HG02981 (cell line): ENCODE data around the gene CD28.
"Not testable (repeated sequence)": the region's sequence is repeated elsewhere in the genome, so short reads cannot be mapped to it uniquely, and the experiment has no call there.

ENCODE experiments used
- ATAC-seq: cut with Tn5 transposase; IDR thresholded peaks from one replicate; pipeline ENCODE4 v1.9.1; 2021; ENCODE audit warnings: mild to moderate bottlenecking, moderate library complexity; ENCODE audit not compliant: unreplicated experiment

Gene CD28

DNA sequence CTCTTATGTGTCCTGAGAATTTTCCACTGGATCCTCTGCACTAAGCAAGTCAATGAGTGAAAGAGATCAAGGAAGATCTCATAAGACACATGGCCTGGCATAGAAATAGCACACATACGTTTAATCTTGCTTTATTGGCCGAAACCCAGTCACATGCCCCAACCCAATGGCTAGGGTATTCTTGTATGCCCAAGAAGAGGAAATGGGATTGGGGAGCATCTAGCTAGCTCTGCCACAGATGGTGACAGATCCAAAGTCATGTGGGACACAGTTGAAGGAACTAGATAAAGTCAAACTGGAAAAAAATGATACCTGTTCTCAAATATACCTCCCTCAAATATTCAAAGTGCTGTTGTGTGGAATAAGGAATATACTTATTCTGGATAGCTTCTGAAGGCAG lies 74.7 kb downstream of the CD28 start:
- no peak for ATAC-seq

DNA sequence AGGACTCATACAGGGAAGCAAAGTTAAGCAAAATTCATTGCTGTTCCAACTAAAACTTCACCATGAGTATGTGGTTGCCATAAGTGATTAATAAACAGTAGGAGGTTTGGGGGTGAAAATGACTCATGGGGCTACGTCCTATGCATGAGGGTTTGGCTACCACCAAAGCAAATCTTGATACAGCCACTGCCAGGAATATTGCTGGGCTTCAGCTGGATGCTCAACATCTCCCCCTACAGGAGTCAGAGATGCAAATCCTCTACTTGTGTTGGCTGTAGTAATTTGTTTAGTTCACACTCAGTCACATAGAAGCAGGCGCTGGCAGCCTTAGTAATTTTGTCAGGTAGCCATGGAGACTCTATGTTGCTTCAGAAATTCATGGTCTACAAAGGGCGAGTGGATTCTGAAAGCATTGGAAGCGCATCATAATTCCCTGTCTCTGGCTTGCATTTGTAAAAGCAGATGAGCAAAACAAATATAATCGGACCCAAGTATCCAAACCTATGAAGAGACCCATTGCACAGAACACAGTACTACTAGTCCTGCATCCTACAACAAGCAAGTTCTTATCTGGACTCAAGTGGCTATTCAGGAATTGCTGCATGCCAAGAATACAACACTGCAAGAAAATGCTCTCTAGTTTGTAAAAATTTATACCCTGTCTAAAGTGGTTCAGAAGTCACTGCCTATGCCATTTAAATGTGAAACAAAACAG lies 76.0 kb downstream of the CD28 start:
- ATAC-seq, result peak; percentile 80

DNA sequence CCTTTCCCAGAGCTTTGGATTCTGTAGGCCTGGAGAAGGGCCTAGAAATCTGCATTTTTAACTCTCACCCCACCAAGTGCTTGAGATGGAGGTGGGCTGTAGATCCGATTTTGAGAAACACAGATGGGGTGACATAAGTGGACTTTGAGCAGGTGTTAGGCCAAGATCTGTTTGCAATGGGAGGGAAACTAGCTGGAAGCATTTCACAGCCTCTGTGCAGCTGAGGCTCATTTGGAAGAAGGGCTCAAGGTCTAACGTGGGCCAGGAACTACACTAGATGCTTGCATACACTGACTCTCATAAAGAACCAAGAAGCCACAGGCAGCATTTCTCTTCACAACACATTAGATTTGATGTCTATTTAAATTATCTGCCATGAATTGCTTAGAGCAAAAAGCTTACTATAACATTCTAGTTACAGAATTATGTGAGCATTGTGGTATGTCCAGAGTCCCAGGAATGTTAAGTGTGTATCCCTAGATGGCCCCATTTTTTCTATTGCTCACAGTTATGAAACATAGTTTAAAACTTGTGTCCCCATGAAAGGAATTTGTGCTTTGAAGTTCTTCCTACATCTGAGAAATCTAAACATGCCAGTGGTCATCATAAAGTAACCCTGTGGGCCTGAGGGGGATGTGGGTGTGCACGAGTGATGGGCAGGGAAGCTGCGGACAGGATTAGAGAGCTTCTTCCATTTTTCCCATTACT lies 77.2 kb downstream of the CD28 start:
- no peak for ATAC-seq

DNA sequence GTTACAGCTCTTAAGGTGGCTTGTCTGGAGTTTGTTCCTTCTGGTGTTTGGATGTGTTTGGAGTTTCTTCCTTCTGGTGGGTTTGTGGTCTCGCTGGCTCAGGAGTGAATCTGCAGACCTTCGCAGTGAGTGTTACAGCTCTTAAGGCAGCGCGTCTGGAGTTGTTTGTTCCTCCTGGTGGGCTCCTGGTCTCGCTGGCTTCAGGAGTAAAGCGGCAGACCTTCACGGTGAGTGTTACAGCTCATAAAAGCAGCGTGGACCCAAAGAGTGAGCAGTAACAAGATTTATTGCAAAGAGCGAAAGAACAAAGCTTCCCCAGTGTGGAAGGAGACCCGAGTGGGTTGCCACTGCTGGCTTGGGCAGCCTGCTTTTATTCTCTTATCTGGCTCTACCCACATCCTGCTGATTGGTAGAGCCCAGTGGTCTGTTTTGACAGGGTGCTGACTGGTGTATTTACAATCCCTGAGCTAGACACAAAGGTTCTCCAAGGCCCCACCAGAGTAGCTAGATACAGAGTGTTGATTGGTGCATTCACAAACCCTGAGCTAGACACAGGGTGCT lies 78.4 kb downstream of the CD28 start:
- ATAC-seq, result not testable (repeated sequence)

DNA sequence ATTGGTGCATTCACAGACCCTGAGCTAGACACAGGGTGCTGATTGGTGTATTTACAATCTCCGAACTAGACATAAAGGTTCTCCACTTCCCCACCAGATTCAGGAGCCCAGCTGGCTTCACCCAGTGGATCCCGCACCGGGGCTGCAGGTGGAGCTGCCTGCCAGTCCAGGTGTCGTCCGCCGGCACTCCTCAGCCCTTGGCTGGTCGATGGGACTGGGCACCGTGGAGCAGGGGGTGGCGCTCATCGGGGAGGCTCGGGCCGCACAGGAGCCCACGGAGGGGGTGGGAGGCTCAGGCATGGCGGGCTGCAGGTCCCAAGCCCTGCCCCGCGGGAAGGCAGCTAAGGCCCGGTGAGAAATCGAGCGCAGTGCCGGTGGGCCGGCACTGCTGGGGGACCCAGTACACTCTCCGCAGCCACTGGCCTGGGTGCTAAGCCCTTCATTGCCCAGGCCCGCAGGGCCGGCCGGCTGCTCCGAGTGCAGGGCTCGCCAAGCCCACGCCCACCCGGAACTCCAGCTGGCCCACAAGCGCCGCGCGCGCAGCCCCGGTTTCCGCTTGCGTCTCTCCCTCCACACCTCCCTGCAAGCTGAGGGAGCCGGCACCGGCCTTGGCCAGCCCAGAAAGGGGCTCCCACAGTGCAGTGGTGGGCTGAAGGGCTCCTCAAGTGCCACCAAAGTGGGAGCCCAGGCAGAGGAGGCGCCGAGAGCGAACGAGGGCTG lies 79.1 kb downstream of the CD28 start:
- not testable (repeated sequence) for ATAC-seq

DNA sequence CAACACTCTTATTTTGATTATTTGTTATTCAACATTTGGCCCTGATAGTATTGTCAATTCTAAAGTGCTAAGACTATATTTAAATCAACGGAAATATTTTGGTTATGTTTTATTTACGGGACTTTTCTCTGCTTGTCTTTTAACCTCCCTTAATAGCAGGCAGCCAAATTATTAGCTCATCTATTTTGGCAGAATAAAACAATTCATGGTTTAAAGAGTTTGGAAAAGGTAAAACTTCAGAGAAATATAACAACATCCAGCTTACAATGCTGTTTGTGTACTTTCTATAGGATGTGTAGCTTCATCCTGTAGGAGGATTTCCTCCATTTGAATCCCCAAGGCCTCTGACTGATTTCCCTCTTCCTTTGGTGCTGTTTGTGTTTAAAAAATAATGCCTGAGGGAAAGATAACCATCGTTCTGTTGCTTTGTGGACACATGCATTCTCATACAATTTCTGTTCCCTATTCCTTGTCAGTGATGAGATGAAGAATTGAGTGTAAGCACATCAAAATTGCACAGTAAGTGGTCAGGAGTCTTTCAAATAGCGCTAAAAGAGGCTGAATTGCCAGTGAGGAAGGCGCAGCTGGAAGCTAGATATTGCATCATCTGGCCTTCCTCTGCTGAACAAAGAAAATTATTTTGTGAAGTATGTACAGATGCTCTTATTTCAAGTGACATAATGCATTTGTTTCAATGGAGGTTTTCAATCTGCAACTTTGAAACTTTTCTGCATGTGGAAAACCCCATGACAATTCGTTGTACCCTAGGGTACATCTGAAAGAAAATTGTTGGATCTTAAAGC lies 80.3 kb downstream of the CD28 start:
- no peak for ATAC-seq

DNA sequence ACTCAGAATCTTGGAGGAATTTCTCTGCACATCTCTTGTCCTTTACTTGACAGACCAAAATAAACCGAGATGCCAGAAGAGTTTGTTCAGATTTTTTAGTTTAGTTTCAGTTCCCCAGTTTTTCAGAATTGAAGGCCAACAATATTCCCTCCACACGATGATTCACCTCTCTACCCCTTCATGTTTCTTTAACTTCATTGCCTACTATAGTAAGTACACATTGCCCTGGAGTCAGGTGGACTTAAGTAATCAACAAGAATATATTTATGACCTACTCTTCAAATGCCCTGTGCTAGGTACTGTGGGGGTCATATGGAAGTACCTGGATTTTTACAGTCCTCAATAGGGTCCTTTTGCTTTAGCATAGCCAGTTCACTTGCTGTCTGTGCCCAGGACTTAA lies 81.5 kb downstream of the CD28 start:
- no peak for ATAC-seq
